H1 (cell line): ENCODE measurements around the gene BCAS4. TPM values are rescaled to one million over a fixed set of nuclear protein-coding genes. Genes with fewer than 3 reads are reported as not detected.

Experiments used
- CTCF ChIA-PET: fragments of 300-600 bp; sonication (Branson Sonifier 250); formaldehyde crosslinking; loops from one replicate; lab custom pipeline; 2021; ENCODE audit not compliant: partially characterized antibody; lab: Charles Lee
- POLR2A ChIA-PET: fragments of 300-600 bp; sonication (Branson Sonifier 250); formaldehyde crosslinking; loops from one replicate; lab custom pipeline; 2021; ENCODE audit warnings: inconsistent platforms; ENCODE audit not compliant: partially characterized antibody; lab: Charles Lee
- DNase-seq, 2 experiments: peaks; one replicate each; pipeline versions ENCODE4 v3.0.0 to v3.0.0-alpha.2; 2010 to 2022; ENCODE audit warnings: low spot score in 2 of 2, low read depth in 1 of 2, mixed read lengths in 1 of 2
- FAIRE-seq: peaks from 2 replicates; lab custom pipeline; 2011; peaks lifted over from hg19 to GRCh38; lab: Jason Lieb, UNC
- H2AFZ ChIP-seq: 2 replicates; pipeline ENCODE4 v1.8.1; 2012; ENCODE audit warnings: low read length, inconsistent platforms
- H2AK5ac ChIP-seq: 2 replicates; pipeline ENCODE4 v1.6.1; 2013; ENCODE audit warnings: low read depth, low read length
- H2BK120ac ChIP-seq: replicated peaks from 2 replicates; pipeline ENCODE3; 2013; ENCODE audit warnings: low read depth, low read length, inconsistent platforms
- H2BK12ac ChIP-seq: 2 replicates; pipeline ENCODE4 v1.6.1; 2013; ENCODE audit warnings: low read depth, low read length
- H2BK15ac ChIP-seq: 2 replicates; pipeline ENCODE4 v1.6.1; 2013; ENCODE audit warnings: low read length
- H2BK20ac ChIP-seq: 2 replicates; pipeline ENCODE4 v1.6.1; 2013; ENCODE audit warnings: low read length
- H2BK5ac ChIP-seq: 2 replicates; pipeline ENCODE4 v1.6.1; 2013; ENCODE audit warnings: low read depth, low read length
- H3K14ac ChIP-seq: 2 replicates; pipeline ENCODE4 v1.6.1; 2013; ENCODE audit warnings: inconsistent platforms; ENCODE audit not compliant: insufficient read length
- H3K18ac ChIP-seq: 2 replicates; pipeline ENCODE4 v1.6.1; 2013; ENCODE audit warnings: low read length; ENCODE audit errors: extremely low read depth
- H3K23ac ChIP-seq: 2 replicates; pipeline ENCODE4 v1.6.1; 2013; ENCODE audit warnings: inconsistent platforms; ENCODE audit not compliant: insufficient read length
- H3K23me2 ChIP-seq: 2 replicates; pipeline ENCODE4 v1.6.1; 2013; ENCODE audit warnings: low read depth, low read length
- H3K27ac ChIP-seq: 2 replicates; pipeline ENCODE4 v1.6.1; 2011; ENCODE audit warnings: low read depth, low read length, inconsistent platforms
- H3K27me3 ChIP-seq, 4 experiments: replicated peaks in 1 of 4; 1 replicate in 1 of 4; 2 replicates in 3 of 4; pipeline versions ENCODE4 v1.6.1 to v1.8.1; 2011 to 2013; ENCODE audit warnings: low read length in 3 of 4, mild to moderate bottlenecking in 3 of 4, inconsistent platforms in 2 of 4, mixed read lengths in 2 of 4, moderate library complexity in 1 of 4; ENCODE audit not compliant: control insufficient read depth in 3 of 4, insufficient read depth in 3 of 4; ENCODE audit errors: extremely low read depth in 1 of 4
- H3K36me3 ChIP-seq, 4 experiments: 2 replicates each; pipeline versions ENCODE4 v1.6.1 to v1.8.1; 2011 to 2013; ENCODE audit warnings: mild to moderate bottlenecking in 4 of 4, low read length in 3 of 4, moderate library complexity in 2 of 4, control low read depth in 1 of 4, inconsistent platforms in 1 of 4; ENCODE audit not compliant: insufficient read depth in 4 of 4, control insufficient read depth in 2 of 4
- H3K4ac ChIP-seq: replicated peaks from 2 replicates; pipeline ENCODE3; 2013; ENCODE audit warnings: low read length, low read depth, mixed read lengths, inconsistent platforms; ENCODE audit not compliant: insufficient read length
- H3K4me1 ChIP-seq, 4 experiments: replicated peaks in 1 of 4; 1 replicate in 1 of 4; 2 replicates in 3 of 4; pipeline versions ENCODE4 v1.6.1 to v1.8.1; 2011 to 2013; ENCODE audit warnings: low read length in 3 of 4, inconsistent platforms in 2 of 4, mixed read lengths in 1 of 4; ENCODE audit not compliant: insufficient read depth in 4 of 4, control insufficient read depth in 3 of 4
- H3K4me2 ChIP-seq, 2 experiments: 2 replicates each; pipeline versions ENCODE4 v1.6.1 to v1.8.1; 2011 to 2013; ENCODE audit warnings: low read depth in 2 of 2, low read length in 2 of 2, control low read depth in 1 of 2, inconsistent platforms in 1 of 2, mild to moderate bottlenecking in 1 of 2; ENCODE audit not compliant: insufficient read depth in 1 of 2
- H3K4me3 ChIP-seq, 4 experiments: fragments of 200-600, 300-600 bp in 1 of 4; sonication (generic), shearing (Covaris generic), sonication (Bioruptor Twin) in 1 of 4; 2 replicates each; pipeline versions ENCODE4 v1.5.1 to v1.8.1; 2011 to 2016; ENCODE audit warnings: low read length in 4 of 4, low read depth in 3 of 4, control low read depth in 2 of 4, inconsistent platforms in 2 of 4, mild to moderate bottlenecking in 2 of 4, mixed read lengths in 1 of 4, moderate library complexity in 1 of 4; ENCODE audit not compliant: insufficient read depth in 2 of 4; ENCODE audit errors: extremely low read depth in 1 of 4
- H3K56ac ChIP-seq: replicated peaks from 2 replicates; pipeline ENCODE3; 2013; ENCODE audit warnings: low read depth, mild to moderate bottlenecking, mixed read lengths, low read length, inconsistent platforms; ENCODE audit not compliant: insufficient read length
- H3K79me1 ChIP-seq: 2 replicates; pipeline ENCODE4 v1.6.1; 2013; ENCODE audit warnings: low read depth, low read length, control low read depth
- H3K79me2 ChIP-seq, 2 experiments: 2 replicates each; pipeline versions ENCODE4 v1.6.1 to v1.8.1; 2012 to 2013; ENCODE audit warnings: low read length in 2 of 2, mild to moderate bottlenecking in 2 of 2, inconsistent platforms in 1 of 2; ENCODE audit not compliant: insufficient read depth in 2 of 2, control insufficient read depth in 1 of 2
- H3K9ac ChIP-seq, 4 experiments: replicated peaks in 1 of 4; 1 replicate in 1 of 4; 2 replicates in 3 of 4; pipeline versions ENCODE4 v1.6.1 to v1.8.1; 2011 to 2013; ENCODE audit warnings: low read depth in 3 of 4, low read length in 3 of 4, control low read depth in 2 of 4, mild to moderate bottlenecking in 2 of 4, moderate library complexity in 2 of 4, inconsistent platforms in 1 of 4; ENCODE audit errors: extremely low read depth in 1 of 4
- H3K9me3 ChIP-seq, 2 experiments: 2 replicates each; pipeline versions ENCODE4 v1.6.1 to v1.8.1; 2012 to 2013; ENCODE audit warnings: mild to moderate bottlenecking in 2 of 2, moderate library complexity in 2 of 2, control low read depth in 1 of 2, inconsistent platforms in 1 of 2, low read depth in 1 of 2, low read length in 1 of 2, mixed read lengths in 1 of 2; ENCODE audit not compliant: insufficient read depth in 2 of 2
- H4K20me1 ChIP-seq, 2 experiments: replicated peaks in 1 of 2; 2 replicates each; pipeline versions ENCODE3 to v1.8.1; 2011 to 2013; ENCODE audit warnings: inconsistent platforms in 2 of 2, low read length in 2 of 2, mild to moderate bottlenecking in 1 of 2; ENCODE audit not compliant: insufficient read depth in 2 of 2, control insufficient read depth in 1 of 2
- H4K5ac ChIP-seq: 2 replicates; pipeline ENCODE4 v1.6.1; 2013; ENCODE audit warnings: low read length, low read depth, mixed read lengths, inconsistent platforms; ENCODE audit not compliant: insufficient read length
- H4K8ac ChIP-seq: 2 replicates; pipeline ENCODE4 v1.8.0; 2013; ENCODE audit warnings: mild to moderate bottlenecking, moderate library complexity, low read length, inconsistent platforms; ENCODE audit not compliant: insufficient read depth; ENCODE audit errors: extremely low read depth
- H4K91ac ChIP-seq: replicated peaks from 2 replicates; pipeline ENCODE3; 2013; ENCODE audit warnings: low read length, mixed read lengths, inconsistent platforms; ENCODE audit not compliant: insufficient read length
- BCL11A ChIP-seq, 2 experiments: IDR thresholded peaks; one replicate each; pipeline ENCODE4 v1.6.1; 2011; ENCODE audit warnings: low read depth in 2 of 2, low read length in 2 of 2, mild to moderate bottlenecking in 2 of 2
- CREB1 ChIP-seq: IDR thresholded peaks from 2 replicates; pipeline ENCODE4 v1.6.1; 2012; ENCODE audit warnings: inconsistent platforms
- JUN ChIP-seq: IDR thresholded peaks from 2 replicates; pipeline ENCODE4 v1.6.1; 2011; ENCODE audit warnings: low read depth, mild to moderate bottlenecking, improper control_type of control experiment, low read length
- KDM1A ChIP-seq: fragments of 200-600, 300-600 bp; sonication (generic); IDR thresholded peaks from 2 replicates; pipeline ENCODE4 v1.7.1; 2016; ENCODE audit warnings: mild to moderate bottlenecking, low read length, borderline replicate concordance
- SRF ChIP-seq: IDR thresholded peaks from 2 replicates; pipeline ENCODE4 v1.6.1; 2011; ENCODE audit warnings: mild to moderate bottlenecking, low read depth, low read length, moderate library complexity
- WGBS, 2 experiments: shearing (Covaris generic) in 1 of 2; methylation state at CpG; one replicate each; pipeline versions ENCODE4 v1.1.6 to v1.1.7; 2013 to 2015; ENCODE audit warnings: low lambda C conversion rate in 2 of 2, mixed read lengths in 2 of 2, inconsistent platforms in 1 of 2, low coverage in 1 of 2, missing lambda C conversion rate in 1 of 2; ENCODE audit not compliant: insufficient replicate concordance in 2 of 2, insufficient coverage in 1 of 2, insufficient read length in 1 of 2; ENCODE audit errors: extremely low coverage in 1 of 2, missing lambda C conversion rate in 1 of 2; 5-methylcytosine and 5-hydroxymethylcytosine counted together
- polyA plus RNA-seq, 7 experiments: library from polyadenylated mRNA; depleted of rRNA in 3 of 7; stranded (reverse) in 5 of 7; unstranded in 2 of 7; fragments of >200 nt in 5 of 7; fragments of 200-250 nt in 2 of 7; gene quantifications; 1 replicate in 5 of 7; 2 replicates in 1 of 7; 4 replicates in 1 of 7; pipeline versions ENCODE4 v1.2.1 to v1.2.3, GENCODE V29; 2011 to 2013; ENCODE audit warnings: missing spikeins in 2 of 7, mixed read lengths in 2 of 7
- total RNA-seq: library from RNA; stranded (reverse); fragmentation: NEBNext Ultra II Directional; extraction: Animal tissue kit (Norgen Biotek cat#: 25700); gene quantifications from 2 replicates; pipeline ENCODE4 v1.2.1, GENCODE V29; 2021

Gene BCAS4
- total and polyA plus RNA-seq, 2 of the 8 experiments (the other 6 are each of a cell fraction or from before 2014, with no cell fraction given): 21.2 to 23.6 TPM

- H3K9me3 ChIP-seq: no peaks in the 10 kb centered on the region
- H4K91ac ChIP-seq: no peak overlapping the region
- FAIRE-seq: no peak
- ChIA-PET POLR2A (interaction anchor here (0.9 to 1.7 kb wide), 2 partner anchors 42 to 97 kb away, joined by 4 read pairs; no protein-coding TSS in a partner anchor), CTCF (interaction anchor here (0.7 to 0.8 kb wide), 2 partner anchors 9 to 139 kb away, joined by 3 read pairs; no protein-coding TSS in a partner anchor)
- H3K14ac ChIP-seq: no peak overlapping the region
- 90% methylated on average over 13 of the region's 13 CpGs; no CpG with 5 or more reads in 1 of the 2 experiments for WGBS, 2 experiments
- no peak overlapping the region for H2BK120ac ChIP-seq
- peaks cover 0 to 2% of the 10 kb centered on the region in 2 experiments for H4K20me1 ChIP-seq
- H3K18ac ChIP-seq: no peak overlapping the region
- H3K9ac ChIP-seq: no peak overlapping the region
- no peaks in the 10 kb centered on the region for H3K79me2 ChIP-seq
- no peak overlapping the region for H2BK20ac ChIP-seq
- no peak overlapping the region for H2AFZ ChIP-seq
- no peaks in the 10 kb centered on the region for H3K27me3 ChIP-seq
- 0 out of 4 replicates have a peak overlapping the region, but pooled peaks of 1 of the 2 experiments have one; percentile 25 for H3K4me2 ChIP-seq
- no peak overlapping the region for H2BK15ac ChIP-seq
- TF ChIP-seq KDM1A (peak; percentile 27; the same call in 1 of the 2 replicates), SRF (no peak), JUN (no peak), CREB1 (no peak), BCL11A (IDR thresholded peaks at IDR 0.05; ENCODE audit: low read depth in 2 of 2, low read length in 2 of 2) (no peak)
- no peak overlapping the region for H3K4me3 ChIP-seq
- no peak overlapping the region for H4K8ac ChIP-seq
- no peak overlapping the region for H3K4ac ChIP-seq
- no peak overlapping the region for H2AK5ac ChIP-seq
- no peak overlapping the region; the same call in 1 of the 2 replicates for H2BK5ac ChIP-seq
- H3K56ac ChIP-seq: no peak overlapping the region
- no peak overlapping the region for H4K5ac ChIP-seq
- no peak overlapping the region for H3K23ac ChIP-seq
- H3K36me3 ChIP-seq: no peaks in the 10 kb centered on the region
- no peak overlapping the region for H3K27ac ChIP-seq
- H3K23me2 ChIP-seq: no peaks in the 10 kb centered on the region
- no peak overlapping the region for H2BK12ac ChIP-seq
- peaks cover 0 to 3% (median 1%) of the 10 kb centered on the region in 4 experiments; a peak in 2 of 7 replicates for H3K4me1 ChIP-seq
- DNase-seq: no peak
- H3K79me1 ChIP-seq: no peaks in the 10 kb centered on the region
Measured at GRCh38 chr20:50828363-50829136, 33.7 kb downstream of the BCAS4 start.
